ENCODE data around the gene UROC1. TPM values are rescaled to one million over a fixed set of nuclear protein-coding genes. Genes with fewer than 3 reads are reported as not detected.

Gene UROC1
- not detected in 2 replicates for total RNA-seq

DNA sequence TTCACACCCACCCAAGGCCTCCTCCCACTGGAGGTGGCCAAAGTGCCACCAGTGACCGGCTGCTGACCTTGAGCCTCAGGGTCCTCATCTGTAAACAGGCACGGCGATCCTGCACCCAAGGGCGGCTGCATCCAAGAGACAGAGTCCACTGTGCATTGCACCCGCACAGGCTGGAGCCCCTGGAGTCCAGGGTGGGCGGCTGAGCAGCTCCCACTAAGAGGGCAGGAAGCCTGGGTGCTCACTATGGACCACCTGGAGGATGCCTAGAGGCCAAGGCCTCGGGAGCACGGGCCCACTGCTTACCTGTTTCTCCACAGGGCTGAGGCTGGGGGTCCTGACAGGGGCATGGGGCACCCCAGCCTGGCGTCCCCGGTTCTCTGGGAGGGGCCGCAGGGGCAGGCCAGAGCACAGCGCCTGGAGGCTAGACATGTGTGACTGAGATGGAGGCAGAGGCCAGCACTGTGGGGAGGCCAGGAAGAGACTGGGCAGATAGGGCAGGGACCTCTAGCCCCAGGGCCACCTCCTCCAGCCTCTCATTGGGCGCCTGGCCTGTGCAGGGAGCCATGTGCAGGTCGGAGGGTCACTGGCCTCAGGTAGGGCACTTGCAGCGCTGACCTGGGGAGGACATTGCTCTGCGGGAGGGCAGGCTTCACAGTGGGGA, at the start of gene UROC1:
UROC1 (minus strand) TSS at position 483 of the 661 bp plus-strand sequence; CDS start at position 429, 54 bp downstream.

DNA sequence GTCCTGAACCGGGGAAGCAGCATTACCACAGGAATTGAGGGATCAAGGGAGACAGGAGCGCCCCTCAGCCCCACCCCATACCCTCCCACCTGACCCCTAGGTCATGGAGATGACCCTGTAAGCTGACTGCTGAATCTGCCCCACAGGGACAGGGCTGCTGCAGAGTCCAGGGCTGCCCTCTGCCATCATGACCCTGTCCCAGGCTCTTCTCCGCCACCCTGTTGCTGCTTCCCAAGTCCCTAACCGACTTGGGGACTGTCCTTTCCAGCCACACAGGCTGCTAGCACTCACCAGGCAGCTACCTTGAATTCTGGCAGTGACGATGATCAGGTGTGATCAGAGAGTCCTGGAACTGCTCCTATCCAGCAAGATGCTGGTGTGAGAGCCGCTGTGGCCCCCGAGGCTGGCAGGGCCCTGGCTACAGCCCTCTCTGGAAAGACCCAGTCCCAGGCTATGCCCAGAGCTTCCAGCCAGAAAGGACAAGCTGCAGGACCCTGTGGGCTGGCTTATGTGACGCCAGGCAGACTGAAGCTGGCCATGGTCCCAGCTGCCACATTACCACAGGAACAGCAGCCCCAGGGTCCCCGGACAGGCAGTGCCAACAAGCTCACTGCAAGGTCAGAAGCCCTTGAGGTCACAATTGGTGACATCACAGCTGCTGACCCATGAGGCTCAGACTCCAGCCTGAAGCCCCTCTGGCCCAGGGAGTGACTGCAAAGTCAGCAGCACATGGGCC, 40.9 kb upstream of the UROC1 start, which contains the start of gene C3orf22:
C3orf22 (minus strand) TSS at position 597 of the 736 bp plus-strand sequence. CDS start 5,542 bp downstream, outside the sequence.

DNA sequence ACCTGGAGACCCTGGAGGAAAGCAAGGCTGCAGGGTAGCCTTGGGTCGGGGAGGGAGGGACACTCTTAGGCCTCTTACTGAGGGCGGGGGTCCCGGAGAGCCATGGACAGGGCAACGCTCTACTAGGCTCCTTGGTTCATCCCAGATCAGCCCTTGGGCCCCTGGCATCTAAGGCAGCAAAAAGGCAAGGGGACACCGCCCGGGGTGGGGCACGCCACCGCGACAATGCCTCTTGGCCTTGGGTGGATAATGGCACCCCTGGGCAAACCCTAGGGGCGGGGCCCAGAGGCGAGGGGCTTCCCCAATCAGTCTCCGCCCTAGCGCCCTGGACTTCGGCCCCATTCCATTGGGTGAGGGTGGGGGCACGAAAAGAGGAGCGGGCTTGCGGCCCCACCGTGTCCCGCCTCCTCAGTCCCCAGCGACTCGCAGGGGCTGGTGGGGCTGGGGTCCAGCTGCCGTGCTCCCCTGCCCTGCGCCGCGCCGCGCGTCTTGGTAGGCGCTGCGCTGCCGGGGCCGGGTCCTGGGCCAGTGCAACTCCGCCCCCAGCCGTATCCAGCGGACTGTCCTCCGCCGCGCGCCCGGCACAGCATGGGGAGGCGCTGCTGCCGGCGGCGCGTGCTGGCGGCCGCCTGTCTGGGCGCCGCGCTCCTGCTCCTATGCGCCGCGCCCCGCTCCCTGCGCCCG, 6.3 kb upstream of the UROC1 start, which contains the start of gene CHST13:
CHST13 (plus strand) TSS at position 411 of the 684 bp plus-strand sequence; CDS start at position 589, 178 bp downstream.

DNA sequence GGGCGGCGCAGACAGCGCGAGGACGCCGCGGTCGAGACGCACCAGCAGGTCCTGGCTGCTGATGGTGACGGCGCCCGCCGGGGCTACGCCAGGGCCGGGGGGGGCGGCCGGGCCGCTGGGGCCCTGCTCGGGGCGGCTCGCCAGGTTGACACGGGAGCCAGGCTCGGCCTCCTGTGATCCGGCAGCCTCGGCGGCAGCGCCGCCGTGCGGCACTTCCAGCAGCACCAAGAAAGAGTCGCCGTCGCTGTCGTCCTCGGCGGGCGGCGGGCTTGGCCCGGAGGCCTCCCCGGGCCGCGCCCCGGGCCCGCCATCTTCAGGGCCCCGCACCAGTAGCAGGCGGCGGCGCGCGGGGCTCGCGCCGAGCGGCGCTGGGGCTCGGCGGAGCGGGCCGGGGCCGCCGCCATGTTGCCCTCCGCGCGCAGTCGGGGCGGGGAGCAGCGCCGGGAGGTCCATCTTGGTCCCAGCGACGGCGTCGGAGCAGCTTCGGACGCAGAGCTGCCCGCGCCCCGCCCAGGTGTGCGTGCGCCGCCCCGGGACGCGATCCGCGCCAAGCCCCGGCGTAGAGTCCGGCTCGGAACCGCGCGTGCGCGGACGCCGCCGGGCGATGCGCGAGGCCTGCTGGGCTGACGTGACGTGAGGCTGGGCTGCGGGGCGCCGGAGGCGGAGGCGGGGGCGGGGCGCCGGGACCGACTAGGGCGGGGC, 42.0 kb downstream of the UROC1 start, which contains the start of gene ZXDC:
ZXDC (minus strand) TSS at position 479 of the 702 bp plus-strand sequence; CDS start at position 453, 26 bp downstream.

Small RNA genes within 50 kb of the gene (small RNA-seq; reads per million reads assigned to genes)
- gene RNA5SP138 = not detected

Other genes with a start within 250 kb of the UROC1 start
- gene KLF15, start 160.4 kb downstream of the UROC1 start, total RNA-seq = 2.0 and 4.4 TPM in 2 replicates
- gene CFAP100, start 122.9 kb downstream of the UROC1 start, total RNA-seq = not detected in 2 replicates
- 15.8 and 27.8 TPM in 2 replicates for gene ZXDC, start 41.9 kb downstream of the UROC1 start, total RNA-seq
- not detected in 2 replicates for gene CHST13, start 6.4 kb upstream of the UROC1 start, total RNA-seq
- not detected in 2 replicates for gene C3orf22, start 41.2 kb upstream of the UROC1 start, total RNA-seq
- gene TXNRD3, start 137.4 kb upstream of the UROC1 start, total RNA-seq = 7.4 and 8.5 TPM in 2 replicates
- 10.3 and 11.7 TPM in 2 replicates for gene CHCHD6, start 186.5 kb upstream of the UROC1 start, total RNA-seq